WTC11 (cell line): Measurements from ENCODE around the gene PGGT1B. TPM values are rescaled to one million over a fixed set of nuclear protein-coding genes. Genes with fewer than 3 reads are reported as not detected.

Source experiments
- ATAC-seq: fragments of 200-7000 bp; cut with Tn5 transposase; 2 replicates; pipeline ENCODE4 v1.10.0; 2021; ENCODE audit warnings: mild to moderate bottlenecking, moderate library complexity
- CTCF ChIA-PET: fragments of 300-600 bp; sonication (Branson Sonifier 250); formaldehyde crosslinking; loops from one replicate; lab custom pipeline; 2021; ENCODE audit warnings: antibody characterized with exemption; lab: Charles Lee
- POLR2A ChIA-PET: fragments of 350-600 bp; sonication (Branson Sonifier 250); formaldehyde crosslinking; loops from one replicate; lab custom pipeline; 2021; ENCODE audit warnings: antibody characterized with exemption; lab: Charles Lee
- DNase-seq: peaks from one replicate; pipeline ENCODE4 v3.0.0; 2021; ENCODE audit warnings: low spot score
- H3K27ac Mint-ChIP-seq: 2 replicates; pipeline ENCODE4 v1.8.0; 2021; ENCODE audit warnings: mixed read lengths
- H3K27me3 Mint-ChIP-seq: 2 replicates; pipeline ENCODE4 v1.8.0; 2021; ENCODE audit warnings: low read depth, mild to moderate bottlenecking, moderate library complexity, mixed read lengths
- H3K36me3 Mint-ChIP-seq: 2 replicates; pipeline ENCODE4 v1.8.0; 2021; ENCODE audit warnings: mixed read lengths
- H3K4me1 Mint-ChIP-seq: 2 replicates; pipeline ENCODE4 v1.8.0; 2022; ENCODE audit warnings: mixed read lengths
- H3K4me3 Mint-ChIP-seq: 2 replicates; pipeline ENCODE4 v1.8.0; 2021; ENCODE audit warnings: mild to moderate bottlenecking, moderate library complexity, mixed read lengths
- H3K9me3 Mint-ChIP-seq: 2 replicates; pipeline ENCODE4 v1.8.0; 2021; ENCODE audit warnings: mixed read lengths
- ATF6 ChIP-seq: sonication (generic); formaldehyde crosslinking; IDR thresholded peaks from 2 replicates; pipeline ENCODE4 v1.8.1; 2023; ENCODE audit warnings: mild to moderate bottlenecking, missing genetic modification reagents
- CBFB ChIP-seq: sonication (generic); formaldehyde crosslinking; IDR thresholded peaks from 2 replicates; pipeline ENCODE4 v1.8.1; 2022; ENCODE audit warnings: mild to moderate bottlenecking, low read depth, missing genetic modification reagents
- FOXK1 ChIP-seq: sonication (generic); formaldehyde crosslinking; IDR thresholded peaks from 2 replicates; pipeline ENCODE4 v1.8.0; 2022; ENCODE audit warnings: mild to moderate bottlenecking, moderate library complexity, missing genetic modification reagents
- FOXP1 ChIP-seq: sonication (generic); formaldehyde crosslinking; IDR thresholded peaks from 2 replicates; pipeline ENCODE4 v1.8.0; 2022; ENCODE audit warnings: missing genetic modification reagents, mild to moderate bottlenecking, moderate library complexity, borderline replicate concordance
- GABPB1 ChIP-seq: sonication (generic); formaldehyde crosslinking; IDR thresholded peaks from 2 replicates; pipeline ENCODE4 v1.8.1; 2023; ENCODE audit warnings: mild to moderate bottlenecking, missing genetic modification reagents
- HMGA2 ChIP-seq: fragments of 250-450 bp; sonication (Bioruptor Pico); IDR thresholded peaks from 2 replicates; pipeline ENCODE4 v1.4.0; 2021; ENCODE audit warnings: mild to moderate bottlenecking, moderate library complexity
- NFATC4 ChIP-seq: fragments of 250-450 bp; sonication (Bioruptor Pico); IDR thresholded peaks from 2 replicates; pipeline ENCODE4 v1.9.0; 2021; ENCODE audit warnings: mild to moderate bottlenecking
- NR2C2 ChIP-seq: sonication (generic); formaldehyde crosslinking; IDR thresholded peaks from 2 replicates; pipeline ENCODE4 v1.8.0; 2022; ENCODE audit warnings: mild to moderate bottlenecking, missing genetic modification reagents
- NR3C1 ChIP-seq: sonication (generic); formaldehyde crosslinking; conservative IDR thresholded peaks from 2 replicates; pipeline ENCODE4 v1.8.1; 2023; ENCODE audit warnings: low read depth, mild to moderate bottlenecking, missing genetic modification reagents
- TEAD1 ChIP-seq: sonication (generic); formaldehyde crosslinking; IDR thresholded peaks from 2 replicates; pipeline ENCODE4 v1.8.0; 2022; ENCODE audit warnings: mild to moderate bottlenecking, missing genetic modification reagents
- TP53 ChIP-seq: sonication (generic); formaldehyde crosslinking; IDR thresholded peaks from 2 replicates; pipeline ENCODE4 v1.8.1; 2023; ENCODE audit warnings: mild to moderate bottlenecking, missing genetic modification reagents
- ZNF219 ChIP-seq: sonication (generic); formaldehyde crosslinking; IDR thresholded peaks from 2 replicates; pipeline ENCODE4 v1.8.0; 2023; ENCODE audit warnings: missing genetic modification reagents, mild to moderate bottlenecking, borderline replicate concordance
- ZNF232 ChIP-seq: sonication (generic); formaldehyde crosslinking; IDR thresholded peaks from 2 replicates; pipeline ENCODE4 v1.8.0; 2022; ENCODE audit warnings: mild to moderate bottlenecking, missing genetic modification reagents
- ZNF263 ChIP-seq: sonication (generic); formaldehyde crosslinking; IDR thresholded peaks from 2 replicates; pipeline ENCODE4 v1.8.1; 2022; ENCODE audit warnings: low read depth, mild to moderate bottlenecking, moderate library complexity, missing genetic modification reagents
- ZNF396 ChIP-seq: fragments of 250-450 bp; sonication (Bioruptor Pico); IDR thresholded peaks from 2 replicates; pipeline ENCODE4 v1.8.0; 2021; ENCODE audit warnings: mild to moderate bottlenecking, moderate library complexity, borderline replicate concordance
- ZNF416 ChIP-seq: fragments of 250-450 bp; sonication (Bioruptor Pico); IDR thresholded peaks from 2 replicates; pipeline ENCODE4 v1.9.0; 2021; ENCODE audit warnings: mild to moderate bottlenecking, inconsistent platforms
- ZNF423 ChIP-seq: fragments of 250-450 bp; sonication (Bioruptor Pico); IDR thresholded peaks from 2 replicates; pipeline ENCODE4 v2.1.2; 2022; ENCODE audit warnings: mild to moderate bottlenecking, moderate library complexity
- ZNF512 ChIP-seq: sonication (generic); formaldehyde crosslinking; IDR thresholded peaks from 2 replicates; pipeline ENCODE4 v1.8.1; 2022; ENCODE audit warnings: missing genetic modification reagents, borderline replicate concordance
- ZNF532 ChIP-seq: fragments of 250-450 bp; sonication (Bioruptor Pico); IDR thresholded peaks from 2 replicates; pipeline ENCODE4 v1.9.0; 2021; ENCODE audit warnings: mild to moderate bottlenecking, borderline replicate concordance
- ZNF671 ChIP-seq: fragments of 250-450 bp; sonication (Bioruptor Pico); IDR thresholded peaks from 2 replicates; pipeline ENCODE4 v1.8.0; 2021; ENCODE audit warnings: mild to moderate bottlenecking
- ZSCAN18 ChIP-seq: fragments of 250-450 bp; sonication (Bioruptor Pico); IDR thresholded peaks from 2 replicates; pipeline ENCODE4 v2.1.2; 2022; ENCODE audit warnings: mild to moderate bottlenecking, moderate library complexity
- total RNA-seq: library from RNA; stranded (reverse); gene quantifications from 3 replicates; pipeline ENCODE4 v1.2.3, GENCODE V29; 2021
- TF ChIP-seq, protein P1 (sequence below): sonication (generic); formaldehyde crosslinking; IDR thresholded peaks from 2 replicates; pipeline ENCODE4 v1.8.1; 2022; ENCODE audit warnings: mild to moderate bottlenecking, moderate library complexity, missing genetic modification reagents
- TF ChIP-seq, protein P2 (sequence below): sonication (generic); formaldehyde crosslinking; IDR thresholded peaks from 2 replicates; pipeline ENCODE4 v1.8.1; 2022; ENCODE audit warnings: low read depth, missing genetic modification reagents, borderline replicate concordance
- TF ChIP-seq, protein P3 (sequence below): sonication (generic); formaldehyde crosslinking; conservative IDR thresholded peaks from 2 replicates; pipeline ENCODE4 v1.8.1; 2022; ENCODE audit warnings: mild to moderate bottlenecking, missing genetic modification reagents

PGGT1B gene
- total RNA-seq, 1 experiment from 2014 or later = 43.0 TPM

DNA sequence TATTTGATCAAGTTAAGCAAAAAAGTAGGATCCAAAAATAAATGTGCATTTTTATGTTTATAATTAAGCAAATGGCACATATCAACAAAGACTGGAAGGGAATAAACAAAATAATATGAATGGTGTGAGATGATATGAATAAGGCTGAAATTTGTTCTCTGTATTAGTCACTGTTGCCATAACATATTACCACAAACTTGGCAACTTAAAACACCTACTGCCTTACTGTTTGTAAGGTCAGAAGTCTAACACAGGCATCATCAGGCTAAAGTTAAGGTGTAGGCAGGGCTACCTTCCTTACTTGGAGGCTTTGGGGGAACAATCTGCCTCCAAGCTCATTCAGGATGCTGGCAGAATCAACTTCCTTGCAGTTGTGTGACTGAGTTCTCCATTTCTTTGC is 19.3 kb downstream of the PGGT1B start:
- Mint-ChIP-seq H3K36me3 (peaks cover 14% of the 10 kb centered on the region; the same call in 1 of the 2 replicates), H3K4me3 (no peak overlapping the region), H3K27ac (peak overlapping the region; percentile 42), H3K27me3 (no peaks in the 10 kb centered on the region), H3K4me1 (no peaks in the 10 kb centered on the region), H3K9me3 (no peaks in the 10 kb centered on the region)
- no peak for TF ChIP-seq CBFB (CRISPR knock-in tag)
- no peak for TF ChIP-seq TP53
- no peak for TF ChIP-seq TEAD1
- no peak for TF ChIP-seq ZNF232 (CRISPR knock-in tag)
- TF ChIP-seq FOXK1 (CRISPR knock-in tag) = no peak
- no peak for TF ChIP-seq ZNF396
- TF ChIP-seq, protein P1, sequence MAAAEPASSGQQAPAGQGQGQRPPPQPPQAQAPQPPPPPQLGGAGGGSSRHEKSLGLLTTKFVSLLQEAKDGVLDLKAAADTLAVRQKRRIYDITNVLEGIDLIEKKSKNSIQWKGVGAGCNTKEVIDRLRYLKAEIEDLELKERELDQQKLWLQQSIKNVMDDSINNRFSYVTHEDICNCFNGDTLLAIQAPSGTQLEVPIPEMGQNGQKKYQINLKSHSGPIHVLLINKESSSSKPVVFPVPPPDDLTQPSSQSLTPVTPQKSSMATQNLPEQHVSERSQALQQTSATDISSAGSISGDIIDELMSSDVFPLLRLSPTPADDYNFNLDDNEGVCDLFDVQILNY (CRISPR knock-in tag) = no peak
- TF ChIP-seq ZNF671 = no peak
- TF ChIP-seq, protein P2, sequence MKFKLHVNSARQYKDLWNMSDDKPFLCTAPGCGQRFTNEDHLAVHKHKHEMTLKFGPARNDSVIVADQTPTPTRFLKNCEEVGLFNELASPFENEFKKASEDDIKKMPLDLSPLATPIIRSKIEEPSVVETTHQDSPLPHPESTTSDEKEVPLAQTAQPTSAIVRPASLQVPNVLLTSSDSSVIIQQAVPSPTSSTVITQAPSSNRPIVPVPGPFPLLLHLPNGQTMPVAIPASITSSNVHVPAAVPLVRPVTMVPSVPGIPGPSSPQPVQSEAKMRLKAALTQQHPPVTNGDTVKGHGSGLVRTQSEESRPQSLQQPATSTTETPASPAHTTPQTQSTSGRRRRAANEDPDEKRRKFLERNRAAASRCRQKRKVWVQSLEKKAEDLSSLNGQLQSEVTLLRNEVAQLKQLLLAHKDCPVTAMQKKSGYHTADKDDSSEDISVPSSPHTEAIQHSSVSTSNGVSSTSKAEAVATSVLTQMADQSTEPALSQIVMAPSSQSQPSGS (CRISPR knock-in tag) = no peak
- TF ChIP-seq NR2C2 (CRISPR knock-in tag) = no peak
- no peak for TF ChIP-seq ZSCAN18
- TF ChIP-seq ZNF219 (CRISPR knock-in tag) = no peak
- TF ChIP-seq, protein P3, sequence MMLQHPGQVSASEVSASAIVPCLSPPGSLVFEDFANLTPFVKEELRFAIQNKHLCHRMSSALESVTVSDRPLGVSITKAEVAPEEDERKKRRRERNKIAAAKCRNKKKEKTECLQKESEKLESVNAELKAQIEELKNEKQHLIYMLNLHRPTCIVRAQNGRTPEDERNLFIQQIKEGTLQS (CRISPR knock-in tag) = no peak
- no peak for TF ChIP-seq ZNF512
- POLR2A ChIA-PET = no interaction called here
- ATAC-seq (no peak), DNase-seq (no peak)
- CTCF ChIA-PET = interaction anchor here (1.7 kb wide), 1 partner anchor 174 kb away, joined by 5 read pairs; no protein-coding TSS in a partner anchor

DNA sequence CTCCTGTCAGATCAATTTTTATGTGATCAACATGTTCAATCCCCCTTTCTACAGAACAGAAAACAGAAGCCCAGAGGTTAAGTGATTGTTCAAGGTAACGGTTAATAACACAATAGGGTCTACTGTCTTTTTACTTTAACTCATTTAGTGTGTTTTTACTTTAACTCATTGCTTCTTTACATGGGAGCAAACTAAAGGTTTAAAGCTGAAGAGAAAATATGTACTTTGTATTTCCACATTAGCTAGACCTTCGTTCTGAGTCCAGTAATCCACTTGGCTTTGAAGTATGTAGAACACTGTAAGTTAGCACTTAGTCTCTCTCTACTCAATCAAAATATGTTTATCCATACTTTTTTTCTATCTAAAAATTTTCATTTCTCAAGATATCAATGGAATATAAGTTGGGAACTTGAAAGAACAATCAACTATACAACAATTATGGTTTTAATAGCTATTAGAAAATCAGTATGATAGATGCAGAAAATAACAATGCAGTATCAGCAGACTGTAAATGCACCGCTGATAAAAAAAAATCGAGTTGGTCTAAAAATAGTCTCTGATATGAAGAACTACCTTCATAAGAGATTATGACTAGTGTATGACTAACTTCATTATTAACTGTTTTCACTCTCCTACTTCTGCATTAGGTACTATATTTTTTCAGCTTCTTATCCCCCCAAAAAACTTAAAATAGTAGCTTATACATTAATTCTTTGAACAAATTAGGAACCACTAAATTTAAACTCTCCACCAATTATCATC is 20.6 kb downstream of the PGGT1B start:
- no peak for ATAC-seq
- no peak overlapping the region for H3K4me3 Mint-ChIP-seq
- H3K27ac Mint-ChIP-seq = no peak overlapping the region
- POLR2A ChIA-PET = no interaction called here
- H3K27me3 Mint-ChIP-seq = no peaks in the 10 kb centered on the region
- peaks cover 4% of the 10 kb centered on the region; the same call in 1 of the 2 replicates for H3K4me1 Mint-ChIP-seq
- DNase-seq = no peak
- CTCF ChIA-PET = no interaction called here
- peaks cover 14% of the 10 kb centered on the region; the same call in 1 of the 2 replicates for H3K36me3 Mint-ChIP-seq
- H3K9me3 Mint-ChIP-seq = no peaks in the 10 kb centered on the region
- TF ChIP-seq ZNF263 (no peak), NR3C1 (CRISPR knock-in tag) (no peak), HMGA2 (CRISPR knock-in tag) (no peak), CBFB (CRISPR knock-in tag) (no peak), ZNF671 (no peak), ZNF416 (CRISPR knock-in tag) (no peak), FOXP1 (CRISPR knock-in tag) (no peak), ZNF423 (CRISPR knock-in tag) (no peak), ZNF532 (CRISPR knock-in tag) (no peak), GABPB1 (CRISPR knock-in tag) (no peak), ATF6 (no peak), NFATC4 (CRISPR knock-in tag) (no peak)
